Lower leg skin (tissue), 3 donors: ENCODE data around the gene C6orf136.

Experiments used
- CTCF ChIP-seq, 3 donors: fragments of 450-650 bp; IDR thresholded peaks; one replicate each; pipeline ENCODE4 v1.5.1; 2016; ENCODE audit warnings: antibody characterized with exemption in 3 of 3, mild to moderate bottlenecking in 3 of 3, moderate library complexity in 2 of 3
- POLR2A ChIP-seq, 2 donors: fragments of 450-650 bp; IDR thresholded peaks; one replicate each; pipeline ENCODE4 v1.6.1; 2016 to 2017; ENCODE audit warnings: antibody characterized with exemption in 2 of 2, mild to moderate bottlenecking in 1 of 2, moderate library complexity in 1 of 2

GRCh38 chr6:30614044-30614842 is 32.7 kb upstream of the C6orf136 start:
- TF ChIP-seq CTCF (IDR thresholded peaks at IDR 0.05) (no peak), POLR2A (IDR thresholded peaks at IDR 0.05) (no peak)
